Esophagus squamous epithelium (tissue), 4 donors: Measurements from ENCODE around the gene ATP7B.

Experiments
- POLR2A ChIP-seq, 4 donors: fragments of 450-650 bp; IDR thresholded peaks; one replicate each; pipeline ENCODE4 v1.6.1; 2017; ENCODE audit warnings: antibody characterized with exemption in 4 of 4, mild to moderate bottlenecking in 4 of 4, moderate library complexity in 3 of 4
- TF ChIP-seq, protein P1 (sequence below), 6 experiments: fragments of 450-650 bp in 4 of 6; fragments of 200-600 bp in 2 of 6; sonication (generic) in 2 of 6; IDR thresholded peaks; one replicate each; pipeline ENCODE4 v1.5.1; 2016 to 2019; ENCODE audit warnings: antibody characterized with exemption in 6 of 6, mild to moderate bottlenecking in 4 of 6, moderate library complexity in 4 of 6

DNA sequence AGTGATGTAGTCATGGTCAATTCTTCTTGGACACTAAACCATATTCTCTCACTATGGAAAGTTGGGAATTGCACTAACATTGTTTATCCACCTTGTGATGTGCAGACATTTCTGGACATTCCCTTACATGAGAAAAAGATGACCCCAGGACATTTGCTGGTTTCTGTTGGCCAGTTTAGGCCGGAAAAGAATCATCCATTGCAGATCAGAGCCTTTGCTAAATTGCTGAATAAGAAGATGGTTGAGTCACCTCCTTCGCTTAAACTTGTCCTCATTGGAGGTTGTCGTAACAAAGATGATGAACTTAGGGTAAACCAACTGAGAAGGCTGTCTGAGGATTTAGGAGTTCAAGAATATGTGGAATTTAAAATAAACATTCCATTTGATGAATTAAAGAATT lies 13.2 kb upstream of the ATP7B start, which contains the start of gene UTP14C:
- no peak for TF ChIP-seq POLR2A (IDR thresholded peaks at IDR 0.05)
- TF ChIP-seq, protein P1, sequence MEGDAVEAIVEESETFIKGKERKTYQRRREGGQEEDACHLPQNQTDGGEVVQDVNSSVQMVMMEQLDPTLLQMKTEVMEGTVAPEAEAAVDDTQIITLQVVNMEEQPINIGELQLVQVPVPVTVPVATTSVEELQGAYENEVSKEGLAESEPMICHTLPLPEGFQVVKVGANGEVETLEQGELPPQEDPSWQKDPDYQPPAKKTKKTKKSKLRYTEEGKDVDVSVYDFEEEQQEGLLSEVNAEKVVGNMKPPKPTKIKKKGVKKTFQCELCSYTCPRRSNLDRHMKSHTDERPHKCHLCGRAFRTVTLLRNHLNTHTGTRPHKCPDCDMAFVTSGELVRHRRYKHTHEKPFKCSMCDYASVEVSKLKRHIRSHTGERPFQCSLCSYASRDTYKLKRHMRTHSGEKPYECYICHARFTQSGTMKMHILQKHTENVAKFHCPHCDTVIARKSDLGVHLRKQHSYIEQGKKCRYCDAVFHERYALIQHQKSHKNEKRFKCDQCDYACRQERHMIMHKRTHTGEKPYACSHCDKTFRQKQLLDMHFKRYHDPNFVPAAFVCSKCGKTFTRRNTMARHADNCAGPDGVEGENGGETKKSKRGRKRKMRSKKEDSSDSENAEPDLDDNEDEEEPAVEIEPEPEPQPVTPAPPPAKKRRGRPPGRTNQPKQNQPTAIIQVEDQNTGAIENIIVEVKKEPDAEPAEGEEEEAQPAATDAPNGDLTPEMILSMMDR (IDR thresholded peaks at IDR 0.05), result no peak
